Bronchial epithelial cell (primary cell): ENCODE data around the gene PROKR1. TPM values are rescaled to one million over a fixed set of nuclear protein-coding genes. Genes with fewer than 3 reads are reported as not detected.
A peak's percentile ranks its signal among the peaks of the same experiment; 100 is the strongest.

Experiments used
- DNase-seq: peaks from one replicate; pipeline ENCODE4 v3.0.0-alpha.2; 2010; ENCODE audit warnings: low read depth
- FAIRE-seq: peaks from 2 replicates; lab custom pipeline; 2011; peaks lifted over from hg19 to GRCh38; lab: Jason Lieb, UNC
- H3K27me3 ChIP-seq: 2 replicates; pipeline ENCODE4 v1.5.1; 2011; ENCODE audit warnings: low read length; ENCODE audit not compliant: control insufficient read depth, insufficient read depth
- H3K36me3 ChIP-seq: 2 replicates; pipeline ENCODE4 v1.5.1; 2011; ENCODE audit warnings: low read length; ENCODE audit not compliant: control insufficient read depth, insufficient read depth
- H3K4me3 ChIP-seq: 2 replicates; pipeline ENCODE4 v1.5.1; 2011; ENCODE audit warnings: mild to moderate bottlenecking, low read depth, low read length, control low read depth
- total RNA-seq: library from RNA; depleted of rRNA; stranded (reverse); fragments of >200 nt; gene quantifications from 2 replicates; pipeline ENCODE4 v1.2.1, GENCODE V29; 2014
- TF ChIP-seq, protein P1 (sequence below): IDR thresholded peaks from 2 replicates; pipeline ENCODE4 v1.5.1; 2011; ENCODE audit warnings: mild to moderate bottlenecking, moderate library complexity, low read length, control low read depth, inconsistent platforms; ENCODE audit not compliant: insufficient read depth, severe bottlenecking

Gene PROKR1
- total RNA-seq, 1 donor from 2014 or later = not detected

GRCh38 chr2:68604077-68604476 lies 39.3 kb upstream of the PROKR1 start:
- no peak overlapping the region for H3K4me3 ChIP-seq
- DNase-seq (no peak), FAIRE-seq (no peak)
- TF ChIP-seq, protein P1, sequence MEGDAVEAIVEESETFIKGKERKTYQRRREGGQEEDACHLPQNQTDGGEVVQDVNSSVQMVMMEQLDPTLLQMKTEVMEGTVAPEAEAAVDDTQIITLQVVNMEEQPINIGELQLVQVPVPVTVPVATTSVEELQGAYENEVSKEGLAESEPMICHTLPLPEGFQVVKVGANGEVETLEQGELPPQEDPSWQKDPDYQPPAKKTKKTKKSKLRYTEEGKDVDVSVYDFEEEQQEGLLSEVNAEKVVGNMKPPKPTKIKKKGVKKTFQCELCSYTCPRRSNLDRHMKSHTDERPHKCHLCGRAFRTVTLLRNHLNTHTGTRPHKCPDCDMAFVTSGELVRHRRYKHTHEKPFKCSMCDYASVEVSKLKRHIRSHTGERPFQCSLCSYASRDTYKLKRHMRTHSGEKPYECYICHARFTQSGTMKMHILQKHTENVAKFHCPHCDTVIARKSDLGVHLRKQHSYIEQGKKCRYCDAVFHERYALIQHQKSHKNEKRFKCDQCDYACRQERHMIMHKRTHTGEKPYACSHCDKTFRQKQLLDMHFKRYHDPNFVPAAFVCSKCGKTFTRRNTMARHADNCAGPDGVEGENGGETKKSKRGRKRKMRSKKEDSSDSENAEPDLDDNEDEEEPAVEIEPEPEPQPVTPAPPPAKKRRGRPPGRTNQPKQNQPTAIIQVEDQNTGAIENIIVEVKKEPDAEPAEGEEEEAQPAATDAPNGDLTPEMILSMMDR = no peak
- H3K27me3 ChIP-seq = no peaks in the 10 kb centered on the region
- H3K36me3 ChIP-seq = no peaks in the 10 kb centered on the region

DNA sequence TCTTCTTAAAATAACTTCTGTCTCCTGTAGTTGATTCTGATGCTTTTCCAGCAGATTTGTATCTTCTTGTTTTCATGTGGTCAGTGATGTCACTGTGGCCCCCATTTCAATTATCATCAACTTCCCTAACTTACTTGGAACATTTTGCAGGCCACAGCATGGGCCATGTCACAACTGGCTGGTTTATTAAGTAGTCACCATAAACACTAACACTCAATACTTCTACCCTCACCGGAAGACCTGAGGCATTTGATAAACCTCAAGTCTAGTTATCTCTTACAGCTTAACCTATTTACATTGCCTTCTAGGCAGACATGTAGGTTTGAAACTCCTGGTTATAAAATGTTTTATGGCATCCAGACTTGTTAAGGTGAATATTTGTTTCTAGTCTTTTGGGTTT lies 37.4 kb upstream of the PROKR1 start:
- no peak for FAIRE-seq
- H3K36me3 ChIP-seq = no peaks in the 10 kb centered on the region
- H3K27me3 ChIP-seq = no peaks in the 10 kb centered on the region
- TF ChIP-seq, protein P1 = no peak
- no peak overlapping the region for H3K4me3 ChIP-seq
- DNase-seq = no peak

GRCh38 chr2:68606759-68607158 lies 36.6 kb upstream of the PROKR1 start:
- TF ChIP-seq, protein P1 = no peak
- DNase-seq = no peak
- FAIRE-seq = no peak
- H3K36me3 ChIP-seq = no peaks in the 10 kb centered on the region
- no peaks in the 10 kb centered on the region for H3K27me3 ChIP-seq
- no peak overlapping the region for H3K4me3 ChIP-seq

- no peak for DNase-seq
- Histone ChIP-seq H3K27me3 (no peaks in the 10 kb centered on the region), H3K36me3 (no peaks in the 10 kb centered on the region), H3K4me3 (no peak overlapping the region)
- TF ChIP-seq, protein P1 = no peak
- no peak for FAIRE-seq
Measured at GRCh38 chr2:68607837-68608236, 35.5 kb upstream of the PROKR1 start.

DNA sequence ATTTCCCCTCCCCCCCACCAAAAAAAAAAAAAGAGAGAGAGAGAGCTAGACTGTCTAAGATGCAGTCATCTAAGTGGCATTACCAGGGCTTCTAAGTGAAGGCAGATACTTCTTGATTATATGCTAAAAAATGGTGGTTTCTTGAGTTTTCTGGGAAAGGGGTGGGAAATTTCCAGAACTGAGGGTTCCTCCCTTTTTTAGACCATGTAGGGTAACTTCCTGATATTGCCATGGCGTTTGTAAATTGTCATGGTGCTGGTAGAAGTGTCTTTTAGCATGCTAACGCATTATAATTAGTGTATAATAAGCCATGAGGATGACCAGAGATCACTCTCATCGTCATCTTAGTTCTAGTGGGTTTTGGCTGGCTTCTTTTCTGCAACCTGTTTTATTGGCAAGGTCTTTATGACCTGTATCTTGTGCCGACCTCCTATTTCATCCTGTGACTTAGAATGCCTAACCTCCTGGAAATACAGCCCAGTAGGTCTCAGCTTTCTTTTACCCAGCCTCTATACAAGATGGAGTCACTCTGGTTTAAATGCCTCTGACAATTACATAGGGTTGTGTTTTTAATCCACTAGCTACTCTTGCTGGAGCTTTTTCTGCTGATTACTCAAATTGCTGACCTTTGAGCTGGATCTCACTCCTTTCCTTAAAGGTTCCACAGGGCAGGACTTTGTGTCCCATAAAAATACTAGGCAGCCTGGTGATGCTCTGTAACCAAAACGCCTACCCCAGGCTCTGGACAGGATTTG lies 30.4 kb upstream of the PROKR1 start:
- FAIRE-seq (peak; percentile 76), DNase-seq (no peak)
- Histone ChIP-seq H3K4me3 (no peak overlapping the region), H3K27me3 (no peaks in the 10 kb centered on the region), H3K36me3 (no peaks in the 10 kb centered on the region)
- TF ChIP-seq, protein P1 = no peak

GRCh38 chr2:68620772-68621171 lies 22.6 kb upstream of the PROKR1 start:
- Histone ChIP-seq H3K4me3 (no peak overlapping the region), H3K27me3 (no peaks in the 10 kb centered on the region), H3K36me3 (no peaks in the 10 kb centered on the region)
- FAIRE-seq (no peak), DNase-seq (peak; percentile 20)
- TF ChIP-seq, protein P1 = no peak
